Skeletal muscle tissue (tissue), 4 donors: ENCODE measurements around the gene TANK. TPM values are rescaled to one million over a fixed set of nuclear protein-coding genes. Genes with fewer than 3 reads are reported as not detected.
"Not testable (repeated sequence)": the region's sequence is repeated elsewhere in the genome, so short reads cannot be mapped to it uniquely, and the experiment has no call there.

Source experiments
- H3K27ac ChIP-seq: one replicate; pipeline ENCODE4 v1.7.0; 2013; ENCODE audit warnings: mild to moderate bottlenecking, low read depth, low read length, inconsistent platforms
- H3K27me3 ChIP-seq, 3 donors: one replicate each; pipeline ENCODE4 v1.7.0; 2013; ENCODE audit warnings: low read length in 3 of 3; ENCODE audit not compliant: control insufficient read depth in 3 of 3, insufficient read depth in 3 of 3
- H3K36me3 ChIP-seq, 3 donors: one replicate each; pipeline ENCODE4 v1.7.0; 2013; ENCODE audit warnings: low read length in 3 of 3; ENCODE audit not compliant: control insufficient read depth in 3 of 3, insufficient read depth in 3 of 3
- H3K4me1 ChIP-seq, 3 donors: one replicate each; pipeline ENCODE4 v1.7.0; 2013; ENCODE audit warnings: low read length in 3 of 3, mild to moderate bottlenecking in 3 of 3; ENCODE audit not compliant: control insufficient read depth in 3 of 3, insufficient read depth in 3 of 3
- H3K4me3 ChIP-seq, 3 donors: one replicate each; pipeline ENCODE4 v1.7.0; 2013; ENCODE audit warnings: low read length in 3 of 3
- H3K9ac ChIP-seq, 3 donors: one replicate each; pipeline ENCODE4 v1.7.0; 2013; ENCODE audit warnings: low read length in 3 of 3, mild to moderate bottlenecking in 3 of 3, moderate library complexity in 2 of 3, low read depth in 1 of 3
- H3K9me3 ChIP-seq, 3 donors: one replicate each; pipeline ENCODE4 v1.7.0; 2013; ENCODE audit warnings: low read length in 3 of 3; ENCODE audit not compliant: control insufficient read depth in 3 of 3
- total RNA-seq: library from RNA; depleted of rRNA; stranded (reverse); fragments of >200 nt; gene quantifications from one replicate; pipeline ENCODE4 v1.2.3, GENCODE V29; 2014
- donor health status: Osteomylitis.

The TANK gene
- total RNA-seq, 1 donor from 2014 or later = 41.8 TPM

GRCh38 chr2:161190050-161190449 lies 29.8 kb downstream of the TANK start:
- Histone ChIP-seq H3K27me3 (no peaks in the 10 kb centered on the region), H3K9ac (no peak overlapping the region), H3K9me3 (no peaks in the 10 kb centered on the region), H3K4me3 (no peak overlapping the region), H3K36me3 (peaks cover 2 to 8% (median 3%) of the 10 kb centered on the region in 3 donors), H3K4me1 (peaks cover 0 to 3% (median 0%) of the 10 kb centered on the region in 3 donors), H3K27ac (no peak overlapping the region)

GRCh38 chr2:161195602-161196001 lies 35.4 kb downstream of the TANK start:
- not testable (repeated sequence) for H3K27me3 ChIP-seq, H3K27ac ChIP-seq, H3K9me3 ChIP-seq, H3K9ac ChIP-seq, H3K36me3 ChIP-seq, H3K4me1 ChIP-seq, H3K4me3 ChIP-seq

GRCh38 chr2:161199912-161200701 lies 39.9 kb downstream of the TANK start:
- Histone ChIP-seq H3K27ac (no peak overlapping the region), H3K4me1 (peaks cover 0 to 3% (median 0%) of the 10 kb centered on the region in 3 donors), H3K9me3 (no peaks in the 10 kb centered on the region), H3K9ac (no peak overlapping the region), H3K36me3 (peaks cover 5 to 7% (median 6%) of the 10 kb centered on the region in 3 donors), H3K27me3 (no peaks in the 10 kb centered on the region), H3K4me3 (no peak overlapping the region)

GRCh38 chr2:161204846-161205245 lies 44.6 kb downstream of the TANK start:
- Histone ChIP-seq H3K27me3 (no peaks in the 10 kb centered on the region), H3K4me1 (no peaks in the 10 kb centered on the region), H3K27ac (no peak overlapping the region), H3K9me3 (no peaks in the 10 kb centered on the region), H3K9ac (no peak overlapping the region), H3K36me3 (peaks cover 5 to 11% (median 9%) of the 10 kb centered on the region in 3 donors), H3K4me3 (no peak overlapping the region)

GRCh38 chr2:161206471-161207032 lies 46.3 kb downstream of the TANK start:
- Histone ChIP-seq H3K36me3 (peaks cover 5 to 11% (median 9%) of the 10 kb centered on the region in 3 donors), H3K27me3 (no peaks in the 10 kb centered on the region), H3K9ac (no peak overlapping the region), H3K4me1 (no peaks in the 10 kb centered on the region), H3K4me3 (no peak overlapping the region), H3K27ac (no peak overlapping the region), H3K9me3 (no peaks in the 10 kb centered on the region)

- Histone ChIP-seq H3K9ac (no peak overlapping the region), H3K4me1 (no peaks in the 10 kb centered on the region), H3K36me3 (peaks cover 5 to 16% (median 9%) of the 10 kb centered on the region in 3 donors), H3K27me3 (no peaks in the 10 kb centered on the region), H3K4me3 (no peak overlapping the region), H3K27ac (no peak overlapping the region), H3K9me3 (no peaks in the 10 kb centered on the region)
These were observed 47.7 kb downstream of the TANK start for GRCh38 chr2:161207941-161208340.

- H3K4me1 ChIP-seq = no peaks in the 10 kb centered on the region
- H3K9me3 ChIP-seq = no peaks in the 10 kb centered on the region
- H3K4me3 ChIP-seq = no peak overlapping the region
- peaks cover 5 to 16% (median 9%) of the 10 kb centered on the region in 3 donors for H3K36me3 ChIP-seq
- no peak overlapping the region for H3K27ac ChIP-seq
- no peaks in the 10 kb centered on the region for H3K27me3 ChIP-seq
- no peak overlapping the region for H3K9ac ChIP-seq
These were observed 48.4 kb downstream of the TANK start for GRCh38 chr2:161208527-161209139.

- Histone ChIP-seq H3K4me1 (no peaks in the 10 kb centered on the region), H3K9me3 (no peaks in the 10 kb centered on the region), H3K9ac (no peak overlapping the region), H3K36me3 (peaks cover 3 to 16% (median 4%) of the 10 kb centered on the region in 3 donors), H3K4me3 (no peak overlapping the region), H3K27me3 (no peaks in the 10 kb centered on the region), H3K27ac (no peak overlapping the region)
These were observed 49.7 kb downstream of the TANK start for GRCh38 chr2:161209902-161210301.

GRCh38 chr2:161217597-161218185 lies 57.5 kb downstream of the TANK start:
- Histone ChIP-seq H3K27ac (no peak overlapping the region), H3K4me1 (no peaks in the 10 kb centered on the region), H3K9ac (no peak overlapping the region), H3K4me3 (no peak overlapping the region), H3K9me3 (no peaks in the 10 kb centered on the region), H3K27me3 (no peaks in the 10 kb centered on the region), H3K36me3 (peaks cover 0 to 8% (median 0%) of the 10 kb centered on the region in 3 donors)

- no peak overlapping the region for H3K9ac ChIP-seq
- no peak overlapping the region for H3K4me3 ChIP-seq
- peaks cover 0 to 6% (median 0%) of the 10 kb centered on the region in 3 donors for H3K36me3 ChIP-seq
- H3K4me1 ChIP-seq = no peaks in the 10 kb centered on the region
- no peaks in the 10 kb centered on the region for H3K27me3 ChIP-seq
- no peak overlapping the region for H3K27ac ChIP-seq
- no peaks in the 10 kb centered on the region for H3K9me3 ChIP-seq
These were observed 59.0 kb downstream of the TANK start for GRCh38 chr2:161219211-161219610.
